Esophagus squamous epithelium (tissue), 4 donors: ENCODE results near the gene ELAVL2.

Experiments
- POLR2A ChIP-seq, 4 donors: fragments of 450-650 bp; IDR thresholded peaks; one replicate each; pipeline ENCODE4 v1.6.1; 2017; ENCODE audit warnings: antibody characterized with exemption in 4 of 4, mild to moderate bottlenecking in 4 of 4, moderate library complexity in 3 of 4
- TF ChIP-seq, protein P1 (sequence below), 6 experiments: fragments of 450-650 bp in 4 of 6; fragments of 200-600 bp in 2 of 6; sonication (generic) in 2 of 6; IDR thresholded peaks; one replicate each; pipeline ENCODE4 v1.5.1; 2016 to 2019; ENCODE audit warnings: antibody characterized with exemption in 6 of 6, mild to moderate bottlenecking in 4 of 6, moderate library complexity in 4 of 6

GRCh38 chr9:23789529-23790254 lies 36.3 kb downstream of the ELAVL2 start:
- TF ChIP-seq, protein P1, sequence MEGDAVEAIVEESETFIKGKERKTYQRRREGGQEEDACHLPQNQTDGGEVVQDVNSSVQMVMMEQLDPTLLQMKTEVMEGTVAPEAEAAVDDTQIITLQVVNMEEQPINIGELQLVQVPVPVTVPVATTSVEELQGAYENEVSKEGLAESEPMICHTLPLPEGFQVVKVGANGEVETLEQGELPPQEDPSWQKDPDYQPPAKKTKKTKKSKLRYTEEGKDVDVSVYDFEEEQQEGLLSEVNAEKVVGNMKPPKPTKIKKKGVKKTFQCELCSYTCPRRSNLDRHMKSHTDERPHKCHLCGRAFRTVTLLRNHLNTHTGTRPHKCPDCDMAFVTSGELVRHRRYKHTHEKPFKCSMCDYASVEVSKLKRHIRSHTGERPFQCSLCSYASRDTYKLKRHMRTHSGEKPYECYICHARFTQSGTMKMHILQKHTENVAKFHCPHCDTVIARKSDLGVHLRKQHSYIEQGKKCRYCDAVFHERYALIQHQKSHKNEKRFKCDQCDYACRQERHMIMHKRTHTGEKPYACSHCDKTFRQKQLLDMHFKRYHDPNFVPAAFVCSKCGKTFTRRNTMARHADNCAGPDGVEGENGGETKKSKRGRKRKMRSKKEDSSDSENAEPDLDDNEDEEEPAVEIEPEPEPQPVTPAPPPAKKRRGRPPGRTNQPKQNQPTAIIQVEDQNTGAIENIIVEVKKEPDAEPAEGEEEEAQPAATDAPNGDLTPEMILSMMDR (IDR thresholded peaks at IDR 0.05), result no peak
- TF ChIP-seq POLR2A (IDR thresholded peaks at IDR 0.05), result no peak
